ENCODE results near the gene PGBD5.

The PGBD5 gene

GRCh38 chr1:230383425-230383824 is 42.7 kb downstream of the PGBD5 start:
- no peak for DNase-seq (ENCODE audit: low spot score)
- no peak overlapping the region for H3K4me3 ChIP-seq
- TF ChIP-seq, protein P1, sequence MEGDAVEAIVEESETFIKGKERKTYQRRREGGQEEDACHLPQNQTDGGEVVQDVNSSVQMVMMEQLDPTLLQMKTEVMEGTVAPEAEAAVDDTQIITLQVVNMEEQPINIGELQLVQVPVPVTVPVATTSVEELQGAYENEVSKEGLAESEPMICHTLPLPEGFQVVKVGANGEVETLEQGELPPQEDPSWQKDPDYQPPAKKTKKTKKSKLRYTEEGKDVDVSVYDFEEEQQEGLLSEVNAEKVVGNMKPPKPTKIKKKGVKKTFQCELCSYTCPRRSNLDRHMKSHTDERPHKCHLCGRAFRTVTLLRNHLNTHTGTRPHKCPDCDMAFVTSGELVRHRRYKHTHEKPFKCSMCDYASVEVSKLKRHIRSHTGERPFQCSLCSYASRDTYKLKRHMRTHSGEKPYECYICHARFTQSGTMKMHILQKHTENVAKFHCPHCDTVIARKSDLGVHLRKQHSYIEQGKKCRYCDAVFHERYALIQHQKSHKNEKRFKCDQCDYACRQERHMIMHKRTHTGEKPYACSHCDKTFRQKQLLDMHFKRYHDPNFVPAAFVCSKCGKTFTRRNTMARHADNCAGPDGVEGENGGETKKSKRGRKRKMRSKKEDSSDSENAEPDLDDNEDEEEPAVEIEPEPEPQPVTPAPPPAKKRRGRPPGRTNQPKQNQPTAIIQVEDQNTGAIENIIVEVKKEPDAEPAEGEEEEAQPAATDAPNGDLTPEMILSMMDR (IDR thresholded peaks at IDR 0.05), result no peak
- H3K27ac ChIP-seq, result no peak overlapping the region

GRCh38 chr1:230382001-230382491 is 44.1 kb downstream of the PGBD5 start:
- no peak for DNase-seq (ENCODE audit: low spot score)
- H3K27ac ChIP-seq, result no peak overlapping the region
- TF ChIP-seq, protein P1 (IDR thresholded peaks at IDR 0.05), result no peak
- no peak overlapping the region for H3K4me3 ChIP-seq

DNA sequence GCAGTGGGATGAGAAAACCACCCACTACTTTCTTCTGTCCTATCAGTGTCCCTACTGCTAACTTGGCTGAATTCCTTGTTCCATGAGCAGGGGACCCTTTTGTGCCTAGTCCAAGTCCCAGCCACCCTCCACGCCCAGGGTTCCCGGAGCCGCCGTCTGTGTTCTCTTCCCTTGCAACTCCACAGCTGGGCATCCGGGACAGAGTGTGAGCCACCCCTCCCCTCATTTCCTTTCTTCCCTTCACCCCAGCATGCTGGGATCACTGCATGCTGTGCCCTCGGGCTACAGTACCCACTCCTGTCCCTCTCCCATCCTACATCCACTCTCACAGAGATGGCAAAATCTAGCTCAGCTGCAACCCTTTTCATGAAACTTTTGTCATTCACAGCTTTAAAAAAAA is 44.5 kb downstream of the PGBD5 start:
- Histone ChIP-seq H3K27ac (no peak overlapping the region), H3K4me3 (no peak overlapping the region)
- DNase-seq (ENCODE audit: low spot score), result no peak
- TF ChIP-seq, protein P1 (IDR thresholded peaks at IDR 0.05), result no peak

DNA sequence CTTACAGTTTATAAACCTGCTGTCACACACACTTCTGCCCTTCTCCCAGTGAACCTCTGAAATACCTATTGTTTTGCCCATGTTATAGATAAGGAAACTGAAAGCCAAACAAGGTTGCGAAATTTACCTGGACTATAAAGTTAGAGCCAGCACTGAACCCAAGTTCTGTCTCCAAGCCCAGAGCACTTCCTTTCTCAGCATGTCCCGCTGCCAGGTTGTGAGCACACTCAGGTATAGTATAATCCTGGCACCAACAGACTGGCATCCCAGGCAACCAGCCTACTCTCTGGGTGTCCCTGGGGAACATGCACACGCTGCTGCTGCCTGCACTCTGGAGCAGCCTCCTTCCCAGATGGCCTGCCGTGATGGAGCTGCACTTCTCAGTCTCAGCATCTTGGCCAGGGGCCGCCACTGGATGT is 45.1 kb downstream of the PGBD5 start:
- DNase-seq (ENCODE audit: low spot score), result no peak
- no peak overlapping the region for H3K27ac ChIP-seq
- TF ChIP-seq, protein P1 (IDR thresholded peaks at IDR 0.05), result no peak
- H3K4me3 ChIP-seq, result no peak overlapping the region

DNA sequence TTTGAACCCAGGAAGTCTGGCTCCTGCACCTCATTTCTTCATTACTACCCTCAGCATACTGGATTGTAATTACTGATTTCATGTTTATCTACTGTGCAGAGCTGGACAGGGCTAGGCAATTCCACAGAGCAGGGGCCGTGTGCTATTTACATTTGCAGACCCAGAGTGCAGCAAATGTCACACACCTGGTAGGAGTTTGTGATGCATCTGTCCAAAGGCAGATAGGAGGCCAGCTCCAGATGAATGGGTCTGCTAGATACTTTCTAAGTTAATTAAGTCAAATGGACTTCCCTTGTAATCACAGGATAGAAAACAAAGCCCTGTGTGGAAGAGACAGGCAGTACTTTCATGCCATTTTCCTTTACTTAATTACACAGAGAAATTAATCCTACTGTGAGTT is 46.2 kb downstream of the PGBD5 start:
- Histone ChIP-seq H3K4me3 (no peak overlapping the region), H3K27ac (no peak overlapping the region)
- TF ChIP-seq, protein P1 (IDR thresholded peaks at IDR 0.05), result no peak
- no peak for DNase-seq (ENCODE audit: low spot score)

GRCh38 chr1:230379462-230379861 is 46.7 kb downstream of the PGBD5 start:
- H3K27ac ChIP-seq, result no peak overlapping the region
- DNase-seq (ENCODE audit: low spot score), result no peak
- TF ChIP-seq, protein P1 (IDR thresholded peaks at IDR 0.05), result no peak
- H3K4me3 ChIP-seq, result no peak overlapping the region

- Histone ChIP-seq H3K4me3 (no peak overlapping the region), H3K27ac (no peak overlapping the region)
- DNase-seq (ENCODE audit: low spot score), result no peak
- TF ChIP-seq, protein P1 (IDR thresholded peaks at IDR 0.05), result no peak
Observed at GRCh38 chr1:230377851-230378250, 48.3 kb downstream of the PGBD5 start.

All from coronary artery (tissue), 2 donors.